T-cell (primary cell): ENCODE data around the gene ADARB2. TPM values are rescaled to one million over a fixed set of nuclear protein-coding genes. Genes with fewer than 3 reads are reported as not detected.

Source experiments
- ATAC-seq, 4 experiments: fragments of 200-7000 bp in 3 of 4; fragments of 150-1000 bp in 1 of 4; cut with Tn5 transposase; replicated peaks in 1 of 4; 1 replicate in 3 of 4; 2 replicates in 1 of 4; pipeline ENCODE4 v1.10.0; 2021; ENCODE audit warnings: moderate library complexity in 3 of 4, mild to moderate bottlenecking in 2 of 4, moderate number of reproducible peaks in 1 of 4
- CTCF ChIA-PET, 2 donors: fragments of 300-600 bp; sonication (Branson Sonifier 250); formaldehyde crosslinking; loops; one replicate each; lab custom pipeline; 2022; ENCODE audit warnings: antibody characterized with exemption in 2 of 2; lab: Charles Lee
- POLR2A ChIA-PET, 2 donors: fragments of 300-600 bp; sonication (Branson Sonifier 250); formaldehyde crosslinking; loops; one replicate each; lab custom pipeline; 2022; ENCODE audit warnings: antibody characterized with exemption in 2 of 2; lab: Charles Lee
- DNase-seq, 35 experiments: peaks; one replicate each; pipeline versions ENCODE4 v3.0.0 to v3.0.0-alpha.2; 2013 to 2023
- H3K27ac ChIP-seq: one replicate; pipeline ENCODE4 v1.5.1; 2013; ENCODE audit warnings: low read length
- H3K27me3 ChIP-seq, 2 experiments: replicated peaks in 1 of 2; 1 replicate in 1 of 2; 2 replicates in 1 of 2; pipeline versions ENCODE4 v1.6.1 to v1.7.0; 2013; ENCODE audit warnings: low read length in 1 of 2, mixed read lengths in 1 of 2; ENCODE audit not compliant: control insufficient read depth in 2 of 2, insufficient read depth in 2 of 2; ENCODE audit errors: extremely low read depth in 1 of 2
- H3K36me3 ChIP-seq, 2 donors: 1 replicate in 1 of 2; 2 replicates in 1 of 2; pipeline versions ENCODE4 v1.6.1 to v1.7.0; 2013; ENCODE audit warnings: low read length in 1 of 2; ENCODE audit not compliant: control insufficient read depth in 2 of 2, insufficient read depth in 1 of 2; ENCODE audit errors: extremely low read depth in 1 of 2
- H3K4me1 ChIP-seq, 2 experiments: 1 replicate in 1 of 2; 2 replicates in 1 of 2; pipeline versions ENCODE4 v1.6.1 to v1.7.0; 2013; ENCODE audit warnings: low read length in 2 of 2, mixed read lengths in 1 of 2; ENCODE audit not compliant: insufficient read depth in 2 of 2, control insufficient read depth in 1 of 2; ENCODE audit errors: extremely low read depth in 1 of 2
- H3K4me3 ChIP-seq, 2 donors: 1 replicate in 1 of 2; 2 replicates in 1 of 2; pipeline versions ENCODE4 v1.5.1 to v1.7.0; 2013; ENCODE audit warnings: mild to moderate bottlenecking in 2 of 2, low read length in 1 of 2, moderate library complexity in 1 of 2; ENCODE audit not compliant: control insufficient read depth in 1 of 2; ENCODE audit errors: extremely low read depth in 1 of 2
- H3K9me3 ChIP-seq: 2 replicates; pipeline ENCODE4 v1.7.0; 2013
- H3K27ac Mint-ChIP-seq, 2 donors: one replicate each; pipeline ENCODE4 v1.8.0; 2020 to 2021; ENCODE audit warnings: mild to moderate bottlenecking in 2 of 2, mixed read lengths in 2 of 2
- H3K27me3 Mint-ChIP-seq, 2 donors: one replicate each; pipeline ENCODE4 v1.8.0; 2021 to 2022; ENCODE audit warnings: mixed read lengths in 2 of 2
- H3K36me3 Mint-ChIP-seq: one replicate; pipeline ENCODE4 v1.8.0; 2021; ENCODE audit warnings: mixed read lengths
- H3K4me1 Mint-ChIP-seq, 3 donors: one replicate each; pipeline ENCODE4 v1.8.0; 2020 to 2022; ENCODE audit warnings: mixed read lengths in 3 of 3, mild to moderate bottlenecking in 1 of 3
- H3K4me3 Mint-ChIP-seq, 3 donors: one replicate each; pipeline ENCODE4 v1.8.0; 2020 to 2022; ENCODE audit warnings: mild to moderate bottlenecking in 3 of 3, mixed read lengths in 3 of 3, moderate library complexity in 3 of 3
- H3K9me3 Mint-ChIP-seq, 3 donors: one replicate each; pipeline ENCODE4 v1.8.0; 2020 to 2022; ENCODE audit warnings: mixed read lengths in 3 of 3
- WGBS: methylation state at CpG from one replicate; pipeline ENCODE4 v1.1.5; 2013; ENCODE audit warnings: missing lambda C conversion rate; ENCODE audit not compliant: insufficient coverage; 5-methylcytosine and 5-hydroxymethylcytosine counted together
- total RNA-seq, 35 experiments: library from RNA in 6 of 35; stranded (reverse) in 6 of 35; fragments of 120-200 nt in 1 of 35; gene quantifications; one replicate each; pipeline versions ENCODE4 v1.2.1 to v1.2.4 and lab custom pipeline; 2013 to 2026

ADARB2 gene
- total RNA-seq, 5 donors from 2014 or later (not counting 1 experiment from before 2014, with no cell fraction given): 0.07 to 4.0 (median 0.41) TPM

DNA sequence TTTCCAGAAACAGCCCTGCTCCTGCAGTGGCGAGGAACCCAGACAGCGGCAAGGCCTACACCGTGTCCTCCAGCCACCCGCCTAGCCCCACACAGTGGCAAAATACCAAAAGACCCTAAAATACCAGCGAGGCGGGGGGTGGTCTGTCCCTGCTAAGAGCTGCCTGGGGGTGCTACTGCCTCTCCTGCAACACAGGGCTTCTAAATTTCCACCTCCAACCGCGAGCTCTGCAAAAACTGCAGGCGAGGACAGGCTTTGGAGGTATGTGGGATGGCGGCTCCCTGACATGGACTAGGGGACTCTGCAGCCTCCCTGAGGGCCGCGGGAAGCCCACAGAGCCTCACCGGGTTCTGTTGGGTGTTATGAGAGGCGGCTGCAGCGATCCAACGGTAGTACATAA is 558.8 kb downstream of the ADARB2 start:
- Histone ChIP-seq H3K4me1 (no peaks in the 10 kb centered on the region), H3K9me3 (no peaks in the 10 kb centered on the region), H3K27me3 (peaks cover 0 to 28% of the 10 kb centered on the region in 2 experiments), H3K4me3 (no peak overlapping the region), H3K36me3 (no peaks in the 10 kb centered on the region), H3K27ac (no peak overlapping the region)
- Mint-ChIP-seq H3K27ac (no peak overlapping the region), H3K27me3 (peaks cover 0 to 3% of the 10 kb centered on the region in 2 donors), H3K4me1 (no peaks in the 10 kb centered on the region), H3K36me3 (no peaks in the 10 kb centered on the region), H3K9me3 (no peaks in the 10 kb centered on the region), H3K4me3 (no peak overlapping the region)
- 79% methylated on average over 15 of the region's 16 CpGs for WGBS
- ChIA-PET POLR2A (no interaction called here), CTCF (no interaction called here)
- ATAC-seq (no peak), DNase-seq (no peak)

DNA sequence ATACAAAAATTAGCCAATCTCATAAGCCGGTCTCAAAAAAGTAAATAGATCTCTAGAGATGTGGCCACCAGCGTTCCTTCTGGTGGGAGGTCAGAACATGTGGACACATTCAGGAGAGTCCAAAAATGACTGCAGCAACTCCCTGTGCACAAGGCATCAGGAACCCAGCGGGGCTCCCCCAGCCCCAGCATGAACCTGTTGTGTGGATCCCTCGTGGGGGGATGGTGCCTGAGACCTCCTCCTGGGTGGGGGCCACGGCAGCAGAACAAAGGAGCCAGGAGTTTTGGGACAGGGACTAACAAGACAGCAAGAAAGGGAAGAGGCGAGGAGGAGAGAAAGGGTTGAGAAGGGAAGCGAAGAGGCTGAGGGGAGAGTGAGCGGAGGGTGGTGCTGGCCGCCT is 559.4 kb downstream of the ADARB2 start:
- DNase-seq (no peak), ATAC-seq (no peak)
- no peak overlapping the region for H3K4me3 ChIP-seq
- WGBS: 71% methylated on average over 4 of the region's 9 CpGs
- no peaks in the 10 kb centered on the region for H3K36me3 ChIP-seq
- no peaks in the 10 kb centered on the region for H3K36me3 Mint-ChIP-seq
- H3K9me3 Mint-ChIP-seq: no peaks in the 10 kb centered on the region
- H3K27me3 Mint-ChIP-seq: peaks cover 0 to 5% of the 10 kb centered on the region in 2 donors
- CTCF ChIA-PET: no interaction called here
- H3K27ac Mint-ChIP-seq: no peak overlapping the region
- no peak overlapping the region for H3K4me3 Mint-ChIP-seq
- no peaks in the 10 kb centered on the region for H3K9me3 ChIP-seq
- POLR2A ChIA-PET: no interaction called here
- no peak overlapping the region for H3K27ac ChIP-seq
- H3K4me1 ChIP-seq: no peaks in the 10 kb centered on the region
- peaks cover 0 to 28% of the 10 kb centered on the region in 2 experiments for H3K27me3 ChIP-seq
- no peaks in the 10 kb centered on the region for H3K4me1 Mint-ChIP-seq

DNA sequence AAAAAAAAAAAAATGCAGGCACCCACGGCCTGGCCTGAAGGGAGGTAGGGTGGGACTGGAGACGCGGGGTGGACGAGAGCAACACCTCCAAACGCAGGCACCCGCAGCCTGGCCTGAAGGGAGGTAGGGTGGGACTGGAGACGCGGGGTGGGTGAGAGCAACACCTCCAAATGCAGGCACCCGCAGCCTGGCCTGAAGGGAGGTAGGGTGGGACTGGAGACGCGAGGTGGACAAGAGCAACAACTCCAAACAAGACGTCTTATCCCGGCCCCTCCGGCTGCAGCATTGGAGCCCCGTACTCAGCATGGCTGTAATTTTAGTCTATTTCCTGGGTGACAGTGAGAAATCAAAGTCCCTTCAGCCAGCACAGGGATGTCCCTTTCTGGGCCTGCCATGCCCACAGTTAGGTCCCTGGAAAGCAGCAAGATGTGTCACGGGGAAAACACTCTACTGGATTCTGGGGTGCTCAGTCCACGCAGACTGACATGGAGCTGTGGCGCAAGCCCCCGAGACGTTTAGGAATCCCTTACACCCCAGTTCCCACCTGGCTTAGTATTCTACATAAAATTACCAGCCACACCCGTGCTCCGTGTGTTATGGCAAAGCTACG is 561.3 kb downstream of the ADARB2 start:
- ATAC-seq (no peak), DNase-seq (no peak)
- Mint-ChIP-seq H3K27me3 (peaks cover 3 to 7% of the 10 kb centered on the region in 2 donors), H3K4me3 (no peak overlapping the region), H3K27ac (no peak overlapping the region), H3K9me3 (no peaks in the 10 kb centered on the region), H3K4me1 (no peaks in the 10 kb centered on the region), H3K36me3 (no peaks in the 10 kb centered on the region)
- no peaks in the 10 kb centered on the region for H3K36me3 ChIP-seq
- H3K9me3 ChIP-seq: no peaks in the 10 kb centered on the region
- peaks cover 0 to 32% of the 10 kb centered on the region in 2 experiments for H3K27me3 ChIP-seq
- no peaks in the 10 kb centered on the region for H3K4me1 ChIP-seq
- H3K27ac ChIP-seq: no peak overlapping the region
- CTCF ChIA-PET: interaction anchor here in 1 of 2 donors (0.5 kb wide), 1 partner anchor 360 kb away, joined by 3 read pairs; no protein-coding TSS in a partner anchor
- H3K4me3 ChIP-seq: no peak overlapping the region
- 88% methylated on average over 12 of the region's 23 CpGs for WGBS
- POLR2A ChIA-PET: no interaction called here

DNA sequence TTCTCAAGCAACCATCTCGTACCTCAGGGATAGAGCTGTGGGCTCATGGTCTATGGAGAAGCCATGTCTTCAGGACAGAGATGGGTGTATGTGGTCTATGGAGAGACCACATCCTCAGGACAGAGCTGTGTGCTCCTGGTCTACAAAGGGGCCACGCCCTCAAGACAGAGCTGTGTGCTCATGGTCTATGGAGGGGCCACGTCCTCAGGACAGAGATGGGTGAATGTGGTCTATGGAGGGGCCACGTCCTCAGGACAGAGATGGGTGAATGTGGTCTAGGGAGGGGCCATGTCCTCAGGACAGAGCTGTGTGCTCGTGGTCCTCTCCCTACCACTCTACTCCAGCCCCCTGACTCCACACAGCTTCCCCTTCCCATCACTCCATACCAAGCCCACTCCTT is 563.3 kb downstream of the ADARB2 start:
- H3K36me3 Mint-ChIP-seq: no peaks in the 10 kb centered on the region
- H3K4me1 Mint-ChIP-seq: no peaks in the 10 kb centered on the region
- ChIA-PET CTCF (no interaction called here), POLR2A (no interaction called here)
- H3K4me3 Mint-ChIP-seq: no peak overlapping the region
- no peak overlapping the region for H3K27ac Mint-ChIP-seq
- no peak overlapping the region for H3K4me3 ChIP-seq
- H3K9me3 Mint-ChIP-seq: no peaks in the 10 kb centered on the region
- ATAC-seq: no peak
- H3K27me3 ChIP-seq: peaks cover 0 to 36% of the 10 kb centered on the region in 2 experiments
- H3K27me3 Mint-ChIP-seq: peaks cover 3 to 7% of the 10 kb centered on the region in 2 donors
- no peaks in the 10 kb centered on the region for H3K9me3 ChIP-seq
- no peak for DNase-seq
- no peaks in the 10 kb centered on the region for H3K4me1 ChIP-seq
- no peaks in the 10 kb centered on the region for H3K36me3 ChIP-seq
- 58% methylated on average over 4 of the region's 5 CpGs for WGBS
- H3K27ac ChIP-seq: no peak overlapping the region

DNA sequence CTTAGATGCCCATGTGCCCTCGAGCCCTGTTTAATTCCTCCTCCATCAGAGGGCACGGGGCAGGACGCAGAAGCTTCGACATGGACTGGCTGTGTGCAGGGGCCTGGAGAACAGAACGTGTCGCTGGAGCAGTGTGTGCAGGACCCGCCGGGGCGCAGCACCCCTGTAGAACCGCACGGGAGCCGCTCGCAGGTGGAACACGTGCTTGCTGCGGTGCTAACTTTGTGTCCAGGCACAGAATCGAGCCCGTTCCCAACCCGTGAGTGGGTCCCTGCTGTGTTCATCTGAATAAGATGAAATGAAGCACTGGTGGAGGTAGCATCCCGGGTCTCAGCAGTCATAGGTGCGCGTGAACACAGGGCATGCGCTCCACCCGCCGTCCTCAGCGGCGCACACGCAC is 564.2 kb downstream of the ADARB2 start:
- Histone ChIP-seq H3K9me3 (no peaks in the 10 kb centered on the region), H3K27ac (no peak overlapping the region), H3K27me3 (peaks cover 0 to 36% of the 10 kb centered on the region in 2 experiments), H3K4me3 (no peak overlapping the region), H3K4me1 (no peaks in the 10 kb centered on the region), H3K36me3 (no peaks in the 10 kb centered on the region)
- WGBS: 87% methylated on average over 27 of the region's 27 CpGs
- DNase-seq: no peak
- ChIA-PET CTCF (no interaction called here), POLR2A (no interaction called here)
- H3K4me1 Mint-ChIP-seq: no peaks in the 10 kb centered on the region
- no peak overlapping the region for H3K4me3 Mint-ChIP-seq
- no peaks in the 10 kb centered on the region for H3K36me3 Mint-ChIP-seq
- H3K27me3 Mint-ChIP-seq: peaks cover 3 to 7% of the 10 kb centered on the region in 2 donors
- no peaks in the 10 kb centered on the region for H3K9me3 Mint-ChIP-seq
- ATAC-seq: no peak
- H3K27ac Mint-ChIP-seq: no peak overlapping the region

DNA sequence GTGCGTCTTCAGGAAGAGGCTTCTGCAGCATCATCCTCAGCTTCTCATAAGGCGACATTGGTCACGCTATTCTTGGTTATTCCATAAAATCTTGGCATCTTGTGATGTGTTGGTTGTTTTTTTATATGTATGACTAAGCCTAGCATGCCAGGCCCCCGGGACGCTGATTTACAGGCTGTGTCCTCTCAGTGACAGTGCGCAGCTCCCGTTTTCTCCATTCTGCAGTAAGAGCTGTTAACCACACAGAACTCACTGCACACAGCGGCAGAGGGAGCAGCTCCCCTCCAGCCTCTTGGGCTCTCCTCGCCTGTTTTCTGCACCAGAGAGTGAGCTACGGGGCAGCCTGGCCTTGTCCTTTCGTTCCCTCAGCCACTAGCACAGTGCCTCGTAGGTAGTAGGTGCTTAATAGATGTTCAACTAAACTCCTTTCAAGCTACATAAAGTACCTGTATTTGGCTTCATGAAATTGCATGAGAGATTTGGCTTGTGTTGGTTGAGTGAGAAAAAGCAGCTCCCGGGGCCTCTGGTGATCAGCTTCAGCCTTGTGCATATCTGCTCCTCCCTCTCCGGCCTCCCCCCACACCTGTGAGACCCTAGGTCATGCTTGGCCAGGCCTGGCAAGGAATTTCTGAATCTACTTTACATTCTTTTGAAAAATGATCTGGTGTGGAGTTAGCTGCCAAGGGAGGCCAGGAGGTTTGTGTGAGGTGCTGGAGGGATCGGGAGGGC is 564.9 kb downstream of the ADARB2 start:
- ChIA-PET CTCF (no interaction called here), POLR2A (no interaction called here)
- ATAC-seq: no peak
- no peaks in the 10 kb centered on the region for H3K36me3 ChIP-seq
- H3K27ac ChIP-seq: no peak overlapping the region
- H3K27me3 ChIP-seq: peaks cover 0 to 36% of the 10 kb centered on the region in 2 experiments
- no peak for DNase-seq
- Mint-ChIP-seq H3K27ac (no peak overlapping the region), H3K4me1 (no peaks in the 10 kb centered on the region), H3K36me3 (no peaks in the 10 kb centered on the region), H3K4me3 (no peak overlapping the region), H3K9me3 (no peaks in the 10 kb centered on the region), H3K27me3 (peaks cover 6 to 8% of the 10 kb centered on the region in 2 donors)
- no peaks in the 10 kb centered on the region for H3K9me3 ChIP-seq
- 88% methylated on average over 8 of the region's 15 CpGs for WGBS
- no peak overlapping the region for H3K4me3 ChIP-seq
- no peaks in the 10 kb centered on the region for H3K4me1 ChIP-seq
